ENCODE data around the gene PARP2. TPM values are rescaled to one million over a fixed set of nuclear protein-coding genes. Genes with fewer than 3 reads are reported as not detected.

PARP2 gene, protein sequence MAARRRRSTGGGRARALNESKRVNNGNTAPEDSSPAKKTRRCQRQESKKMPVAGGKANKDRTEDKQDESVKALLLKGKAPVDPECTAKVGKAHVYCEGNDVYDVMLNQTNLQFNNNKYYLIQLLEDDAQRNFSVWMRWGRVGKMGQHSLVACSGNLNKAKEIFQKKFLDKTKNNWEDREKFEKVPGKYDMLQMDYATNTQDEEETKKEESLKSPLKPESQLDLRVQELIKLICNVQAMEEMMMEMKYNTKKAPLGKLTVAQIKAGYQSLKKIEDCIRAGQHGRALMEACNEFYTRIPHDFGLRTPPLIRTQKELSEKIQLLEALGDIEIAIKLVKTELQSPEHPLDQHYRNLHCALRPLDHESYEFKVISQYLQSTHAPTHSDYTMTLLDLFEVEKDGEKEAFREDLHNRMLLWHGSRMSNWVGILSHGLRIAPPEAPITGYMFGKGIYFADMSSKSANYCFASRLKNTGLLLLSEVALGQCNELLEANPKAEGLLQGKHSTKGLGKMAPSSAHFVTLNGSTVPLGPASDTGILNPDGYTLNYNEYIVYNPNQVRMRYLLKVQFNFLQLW
- total RNA-seq: 15.6 TPM
- long read RNA-seq, transcript PARP2-202 (16 exons, 1,881 nt): minor isoform, 9 of 27 reads
- long read RNA-seq, transcript PARP2-201 (16 exons, 1,886 nt): major isoform, 15 of 27 reads
- long read RNA-seq, partial matches to known transcripts: 1 of 27 reads
- long read RNA-seq, other reads (novel, unspliced or antisense): 1 of 27 reads

DNA sequence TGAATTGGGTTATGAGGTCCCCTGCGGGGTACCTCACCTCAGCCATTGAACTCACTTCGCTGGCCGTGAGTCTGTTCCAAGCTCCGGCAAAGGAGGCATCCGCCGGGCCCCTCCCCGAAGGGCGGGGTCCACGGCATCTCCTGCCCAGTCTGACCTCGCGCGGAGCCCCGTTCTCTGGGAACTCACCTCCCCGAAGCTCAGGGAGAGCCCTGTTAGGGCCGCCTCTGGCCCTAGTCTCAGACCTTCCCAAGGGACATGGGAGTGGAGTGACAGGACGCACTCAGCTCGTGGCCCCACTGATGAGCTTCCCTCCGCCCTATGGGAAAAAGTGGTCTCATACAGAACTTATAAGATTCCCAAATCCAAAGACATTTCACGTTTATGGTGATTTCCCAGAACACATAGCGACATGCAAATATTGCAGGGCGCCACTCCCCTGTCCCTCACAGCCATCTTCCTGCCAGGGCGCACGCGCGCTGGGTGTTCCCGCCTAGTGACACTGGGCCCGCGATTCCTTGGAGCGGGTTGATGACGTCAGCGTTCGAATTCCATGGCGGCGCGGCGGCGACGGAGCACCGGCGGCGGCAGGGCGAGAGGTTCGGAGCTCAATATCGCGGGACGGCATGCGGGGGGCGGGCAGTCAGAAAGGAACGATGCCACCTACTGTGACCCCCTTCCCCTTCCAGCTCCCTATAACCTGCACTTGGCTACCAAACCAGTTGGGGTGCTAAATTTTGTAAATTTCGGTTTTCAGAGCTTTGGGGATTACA, at the start of gene PARP2:
PARP2 (plus strand) TSS at position 544 of the 770 bp plus-strand sequence; CDS start at position 551, 7 bp downstream.
- intact Hi-C loops (cut with DNase I): loop anchor here (2.0 to 10.0 kb wide), 3 partner anchors 69 to 340 kb away; partner anchors contain the start of genes APEX1, OSGEP and TEP1
- peak; percentile 96 for ATAC-seq (ENCODE audit: poor library complexity)

DNA sequence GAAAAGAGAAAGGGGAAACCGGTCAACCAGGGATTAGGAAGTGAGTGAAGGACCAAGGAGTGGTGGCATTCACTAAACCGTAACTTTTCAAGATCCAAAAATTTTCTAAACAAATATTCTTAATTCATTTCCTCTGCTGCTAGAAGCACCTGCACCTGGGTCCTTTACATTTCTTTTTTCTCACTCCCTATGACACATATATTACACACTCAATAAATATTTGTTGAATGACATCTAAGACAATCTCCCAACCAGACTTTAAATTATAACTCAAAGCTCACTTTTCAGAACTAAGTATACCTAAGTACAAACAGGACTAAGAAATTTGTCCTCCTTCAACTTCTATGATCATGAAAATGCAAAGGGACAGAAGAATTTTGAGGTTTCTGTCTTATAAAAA, 48.8 kb upstream of the PARP2 start:
- ATAC-seq (ENCODE audit: poor library complexity) (no peak), DNase-seq (no peak)
- intact Hi-C loops (cut with DNase I): no loop called here

More for the DNA sequence above, at the start of gene PARP2:
- peak; percentile 98 for DNase-seq

DNA sequence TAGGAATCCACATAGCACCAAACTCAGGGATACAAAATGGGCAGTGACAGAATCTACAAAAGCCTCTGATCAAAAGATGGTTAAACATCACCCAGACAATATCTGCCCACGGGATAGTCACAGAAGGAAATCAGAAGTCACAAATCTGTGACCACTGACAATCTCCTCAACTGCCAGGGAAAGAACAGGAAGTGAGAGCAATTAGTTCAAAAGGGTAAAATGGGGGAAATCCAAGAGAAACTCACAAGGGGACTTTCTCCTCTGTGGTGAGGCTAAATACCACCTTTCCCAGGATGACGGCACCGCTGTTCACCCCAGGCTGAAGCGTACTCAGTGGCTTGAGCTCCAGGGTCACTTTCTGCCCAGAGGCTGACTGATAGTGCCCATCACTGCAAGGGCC, 48.4 kb upstream of the PARP2 start:
- intact Hi-C loops (cut with DNase I): no loop called here
- ATAC-seq (ENCODE audit: poor library complexity): no peak

DNA sequence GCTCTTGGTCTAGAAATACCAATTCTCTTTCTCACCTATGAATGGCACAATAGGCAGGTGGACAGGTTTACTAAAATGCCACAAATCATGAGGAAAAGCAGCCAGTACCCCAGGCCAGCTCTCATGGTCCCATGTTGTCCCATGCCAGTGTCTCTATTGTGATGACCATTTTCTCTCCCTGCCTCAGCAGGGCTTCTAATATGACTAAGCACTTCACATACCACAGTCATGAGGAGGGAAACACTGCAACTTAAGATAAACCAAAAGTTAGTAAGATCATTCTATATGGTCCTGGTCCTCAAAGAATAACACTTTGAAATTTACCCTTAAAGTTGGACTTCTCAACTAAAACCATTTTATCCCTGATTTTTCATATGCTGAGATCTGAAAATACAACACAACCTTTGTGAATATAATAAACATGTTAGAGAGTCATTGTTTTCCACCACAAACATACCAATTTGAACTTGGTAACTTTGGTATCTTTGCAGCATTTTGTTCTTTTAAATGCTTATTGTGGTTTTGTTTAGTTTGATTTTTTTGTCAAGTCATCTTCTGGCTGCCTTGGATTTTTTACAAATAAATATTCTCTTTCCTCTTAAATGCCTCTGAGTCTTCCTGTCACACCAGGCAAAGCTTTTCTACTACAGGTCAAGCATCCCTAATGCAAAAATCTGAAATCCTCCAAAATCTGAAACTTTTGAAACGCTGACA, 41.2 kb upstream of the PARP2 start:
- no peak for ATAC-seq (ENCODE audit: poor library complexity)
- DNase-seq: no peak
- intact Hi-C loops (cut with DNase I): no loop called here

More for the DNA sequence above, 48.4 kb upstream of the PARP2 start:
- no peak for DNase-seq

DNA sequence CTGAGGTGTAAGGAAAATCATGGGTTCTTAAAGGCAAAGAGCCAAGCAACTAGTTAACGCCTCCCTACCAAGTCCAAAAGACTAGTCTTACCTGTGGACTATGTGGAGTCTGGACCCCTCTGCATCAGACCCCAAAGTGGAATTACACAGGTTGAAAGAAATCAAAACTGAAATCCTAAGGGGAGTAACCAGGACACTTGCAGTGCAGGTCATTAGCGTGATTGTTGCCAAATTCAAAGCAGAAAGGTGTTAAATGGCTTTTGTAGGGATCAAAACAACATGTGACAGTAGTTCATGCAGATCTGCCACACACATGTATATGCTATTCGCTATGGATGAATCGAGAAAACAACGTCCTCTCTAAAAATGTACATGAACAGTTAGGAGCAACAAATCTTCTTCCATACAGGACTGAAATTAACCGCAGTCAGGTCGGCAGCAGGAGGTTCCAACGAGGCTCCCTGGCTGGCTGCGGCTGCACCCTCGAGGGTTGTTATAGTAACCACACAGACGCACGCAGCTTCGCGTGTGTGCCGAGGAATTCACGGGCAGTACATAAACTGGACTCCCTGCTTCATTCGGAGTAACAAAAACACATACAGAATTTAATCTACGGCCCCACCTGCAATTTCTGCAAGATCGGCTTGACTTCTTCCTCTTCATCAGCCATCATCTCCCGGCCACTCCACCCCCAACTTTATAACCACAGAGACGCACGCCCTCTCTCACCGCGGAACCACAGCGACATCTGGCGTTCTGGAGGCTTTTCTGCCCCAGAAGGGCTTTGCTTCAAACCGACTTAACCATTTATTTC, 38.0 kb upstream of the PARP2 start, which contains the start of gene TTC5:
TTC5 (minus strand) TSS at position 687 of the 814 bp plus-strand sequence; CDS start at position 673, 14 bp downstream.
- ATAC-seq (ENCODE audit: poor library complexity) (peak; percentile 100), DNase-seq (peak; percentile 87)
- intact Hi-C loops (cut with DNase I): no loop called here

DNA sequence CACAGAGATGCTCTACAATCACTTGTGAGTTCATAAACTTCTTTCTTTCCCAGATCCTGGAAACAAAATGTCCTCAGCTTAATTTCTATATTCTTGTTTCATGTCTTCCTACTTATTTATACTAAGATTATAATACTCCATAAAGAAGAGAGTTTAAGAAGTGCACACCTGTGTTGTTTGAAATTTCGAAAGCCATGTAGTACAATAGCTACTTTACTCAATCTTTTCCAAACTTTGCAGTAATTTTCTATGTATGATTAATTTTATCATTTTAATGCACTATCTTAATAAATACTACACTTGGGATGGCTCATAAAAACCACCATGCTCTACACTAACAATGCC, 37.4 kb upstream of the PARP2 start:
- intact Hi-C loops (cut with DNase I): no loop called here
- DNase-seq (no peak), ATAC-seq (ENCODE audit: poor library complexity) (no peak)

DNA sequence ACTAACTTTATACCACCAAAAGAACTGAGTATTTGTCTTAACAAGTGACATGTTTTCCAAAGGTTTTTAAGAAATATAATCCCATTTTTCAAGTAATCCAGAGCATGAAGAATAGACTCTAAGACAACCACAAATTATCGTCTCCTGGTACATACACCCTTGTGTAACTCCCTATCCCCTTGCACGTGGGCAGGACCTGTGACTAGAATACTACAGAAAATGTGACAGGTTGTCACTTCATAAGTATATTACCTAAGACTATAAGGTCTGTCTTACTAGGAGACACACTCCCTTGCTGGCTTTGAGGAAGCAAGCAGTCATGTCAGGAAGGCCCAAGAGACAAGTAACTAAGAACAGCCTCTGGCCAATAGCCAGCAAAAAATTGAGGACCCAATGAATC, 29.4 kb upstream of the PARP2 start:
- ATAC-seq (ENCODE audit: poor library complexity) (no peak), DNase-seq (no peak)
- intact Hi-C loops (cut with DNase I): no loop called here

DNA sequence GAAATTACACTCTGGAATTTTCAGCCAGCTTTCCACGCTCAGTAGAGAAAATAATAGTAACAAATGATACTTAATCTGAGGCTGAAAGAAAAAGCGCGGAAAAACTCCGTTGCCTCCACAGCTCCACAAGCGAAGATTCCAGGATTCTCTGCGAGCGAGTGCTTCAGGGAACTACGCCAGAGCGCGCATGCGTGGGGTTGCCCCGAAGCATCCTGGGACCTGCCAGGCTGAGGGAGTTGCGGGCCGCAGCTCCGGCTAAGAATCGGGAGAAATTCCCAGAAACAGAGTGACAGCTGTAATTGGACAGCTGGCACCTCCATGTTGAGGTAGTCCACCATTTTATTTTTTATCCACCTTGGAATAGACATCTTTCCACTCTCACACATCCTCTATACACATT, 25.7 kb upstream of the PARP2 start:
- no peak for ATAC-seq (ENCODE audit: poor library complexity)
- intact Hi-C loops (cut with DNase I): no loop called here
- DNase-seq: no peak

DNA sequence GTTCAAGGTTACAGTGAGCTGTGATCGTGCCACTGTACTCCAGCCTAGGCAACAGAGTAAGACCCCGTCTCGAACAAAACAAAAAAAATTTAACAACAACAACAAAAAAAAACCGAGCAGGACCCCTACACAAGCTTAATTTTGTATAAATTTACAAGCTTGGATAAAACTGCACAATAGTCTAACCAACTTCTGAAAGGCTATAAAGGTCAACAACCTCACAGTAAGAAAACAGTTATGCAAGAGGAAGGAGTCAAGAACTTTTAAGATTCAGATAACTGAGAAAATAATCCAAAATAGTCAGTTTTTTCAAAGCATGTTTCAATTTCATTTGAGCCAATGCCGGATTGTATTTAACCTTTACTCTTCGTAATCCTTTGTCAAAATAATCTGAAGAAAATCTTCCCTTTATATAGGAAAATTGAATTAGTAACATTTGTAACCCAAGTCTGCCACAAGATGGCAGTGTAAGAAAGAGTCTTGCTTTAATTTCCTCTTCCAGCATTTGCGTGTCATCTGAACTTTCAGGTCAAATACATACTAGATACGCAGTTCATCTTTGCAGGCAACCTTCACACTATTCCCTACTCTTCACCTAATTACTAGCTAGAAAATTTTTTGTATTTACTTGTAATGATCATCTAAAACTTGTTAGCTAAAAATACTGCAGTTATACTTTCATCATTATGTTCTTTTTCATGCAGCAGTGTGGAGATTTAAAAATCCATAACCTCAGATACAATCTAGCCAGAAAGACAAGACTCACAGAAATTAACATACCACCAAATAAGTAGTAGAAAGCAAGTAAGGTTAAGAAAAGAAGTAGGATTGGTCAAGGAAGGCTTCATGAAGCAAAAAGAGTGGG, 16.2 kb upstream of the PARP2 start:
- intact Hi-C loops (cut with DNase I): loop anchor here (5.0 kb wide), 1 partner anchor 360 kb away; the partner anchor contains the start of gene ANG
- DNase-seq (no peak), ATAC-seq (ENCODE audit: poor library complexity) (peak; percentile 70)

DNA sequence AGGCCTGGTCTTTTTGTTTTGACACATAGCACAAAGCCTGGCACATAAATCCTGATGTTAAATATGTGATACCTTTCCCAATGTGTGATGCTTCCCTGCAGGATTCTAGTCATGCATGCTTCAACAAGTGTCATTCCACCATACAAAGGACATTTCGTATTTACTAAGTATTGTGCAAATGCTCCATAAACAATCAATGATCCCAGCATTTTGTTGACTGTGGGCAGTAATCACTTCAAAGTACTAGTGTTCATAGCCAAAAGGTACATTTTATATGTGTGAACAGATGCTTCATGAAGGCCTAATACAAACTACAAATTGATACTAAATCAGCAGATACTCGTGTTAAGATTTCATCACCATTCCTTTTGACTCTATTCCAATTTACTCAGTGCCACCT, 14.7 kb upstream of the PARP2 start:
- ATAC-seq (ENCODE audit: poor library complexity) (no peak), DNase-seq (no peak)
- intact Hi-C loops (cut with DNase I): loop anchor here (5.0 kb wide), 1 partner anchor 359 kb away; the partner anchor contains the start of gene ANG

DNA sequence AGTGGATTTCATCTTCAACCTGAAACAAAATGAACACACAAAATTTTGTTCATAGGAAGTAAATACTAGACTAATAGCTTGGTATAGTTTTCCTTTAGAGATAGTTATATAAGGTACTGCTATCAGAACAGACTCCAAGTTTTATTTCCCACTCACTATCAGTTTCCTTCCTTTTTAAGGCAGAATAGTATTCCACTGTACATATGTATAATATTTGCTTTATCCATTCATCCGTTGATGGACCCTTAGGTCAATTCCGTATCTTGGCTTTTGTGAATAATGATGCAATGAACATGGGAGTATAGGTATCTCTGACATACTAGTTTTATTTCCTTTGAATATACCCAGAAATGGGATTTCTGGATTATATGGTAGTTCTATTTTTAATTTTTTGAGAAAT, 14.1 kb upstream of the PARP2 start:
- intact Hi-C loops (cut with DNase I): loop anchor here (5.0 kb wide), 1 partner anchor 358 kb away; the partner anchor contains the start of gene ANG
- ATAC-seq (ENCODE audit: poor library complexity) (no peak), DNase-seq (no peak)

DNA sequence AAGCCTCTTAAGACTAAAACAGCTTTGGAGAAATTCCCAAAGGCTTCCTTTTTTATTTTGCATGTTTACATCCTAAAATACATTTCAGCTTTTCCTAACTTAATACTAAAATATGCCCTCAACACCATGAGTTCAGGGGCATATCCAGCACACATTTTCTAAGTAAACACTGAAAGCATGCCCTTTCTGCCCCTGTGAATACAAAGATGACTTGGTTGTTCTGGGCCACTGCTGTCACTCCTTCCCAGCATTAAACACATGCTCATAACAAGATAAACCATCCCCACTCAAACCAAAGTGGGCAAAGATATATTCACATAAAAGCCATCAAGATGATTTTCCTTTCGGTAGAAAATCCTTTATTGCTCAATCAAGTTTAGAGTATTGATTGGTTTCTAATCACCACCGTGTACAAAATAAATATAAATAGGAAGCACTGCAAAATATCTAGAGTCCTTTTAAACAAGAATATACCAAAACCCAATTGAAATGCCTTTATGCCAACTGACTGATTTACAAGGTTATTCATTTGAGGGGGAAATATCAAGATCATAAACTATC, 12.3 kb upstream of the PARP2 start:
- ATAC-seq (ENCODE audit: poor library complexity) (no peak), DNase-seq (no peak)
- intact Hi-C loops (cut with DNase I): no loop called here

DNA sequence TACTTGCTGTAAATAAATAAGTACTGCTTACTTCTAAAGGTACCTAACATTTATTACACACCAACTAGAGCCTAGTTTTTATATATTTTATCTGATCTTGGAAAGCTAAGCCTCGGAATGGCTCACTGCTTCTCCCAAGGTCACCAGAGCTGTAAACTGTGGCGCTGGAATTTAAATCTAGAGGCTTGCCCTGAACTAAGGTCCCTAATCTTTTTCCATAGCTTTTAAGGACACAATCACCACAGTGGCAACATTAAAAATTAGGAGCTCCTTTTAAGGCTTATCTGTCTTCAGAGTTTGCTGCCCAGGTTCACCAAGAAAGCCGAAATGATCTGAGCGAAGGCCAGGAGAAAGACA, 11.0 kb upstream of the PARP2 start:
- ATAC-seq (ENCODE audit: poor library complexity) (peak; percentile 75), DNase-seq (no peak)
- intact Hi-C loops (cut with DNase I): no loop called here

DNA sequence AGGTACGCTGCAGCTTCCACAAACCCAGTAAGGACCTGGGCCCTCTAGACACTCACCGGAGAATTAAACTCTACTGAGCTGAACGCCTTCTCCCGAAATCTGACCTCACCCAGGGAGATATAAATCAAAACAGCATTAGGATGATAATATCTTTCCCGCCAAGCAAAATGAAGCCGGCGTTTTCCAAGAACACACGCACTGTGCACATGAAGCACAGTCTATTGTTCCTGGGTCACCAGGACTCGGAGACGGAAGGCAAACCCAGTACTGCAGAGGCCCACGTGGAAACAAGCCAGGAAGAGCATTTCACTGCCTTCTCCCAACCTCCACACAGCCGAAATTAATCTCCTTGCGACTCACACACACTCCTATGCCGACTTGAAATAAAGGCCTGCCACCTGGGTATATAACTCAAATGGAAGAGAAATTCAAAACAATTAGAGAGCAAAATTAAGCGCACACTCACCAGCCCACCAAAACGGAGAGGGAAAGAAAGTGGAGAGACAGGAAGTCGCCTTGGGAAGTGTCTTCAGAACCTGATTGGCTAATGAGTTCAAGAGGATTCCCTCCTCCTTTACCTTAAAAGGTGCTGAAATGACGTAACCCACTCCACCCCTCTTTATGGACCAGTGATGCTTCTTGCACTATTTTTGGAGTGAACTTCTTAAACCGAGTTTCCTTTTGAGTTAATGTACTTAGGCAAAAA, 10.5 kb upstream of the PARP2 start, which contains the start of gene CCNB1IP1:
CCNB1IP1 (minus strand) TSS at position 492 of the 706 bp plus-strand sequence. CDS start 16,756 bp downstream, outside the sequence.
- intact Hi-C loops (cut with DNase I): no loop called here

DNA sequence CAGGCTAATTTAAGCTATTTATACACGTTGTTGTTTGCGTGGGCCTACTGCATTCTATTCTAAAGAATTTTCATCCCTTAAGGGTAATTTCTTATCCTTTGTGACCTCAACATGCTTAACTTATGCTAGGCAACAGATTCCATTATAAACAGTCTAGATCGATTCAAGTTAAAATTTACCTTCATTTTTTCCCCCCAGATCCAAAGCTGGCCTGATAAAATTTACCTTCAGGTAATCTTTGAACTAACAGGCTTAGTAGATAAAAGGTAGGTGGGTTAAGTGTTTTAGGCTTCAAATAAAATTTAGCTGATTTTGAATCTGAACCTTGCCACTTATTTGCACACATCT, 10.0 kb upstream of the PARP2 start:
- no peak for ATAC-seq (ENCODE audit: poor library complexity)

More for the DNA sequence above, 10.5 kb upstream of the PARP2 start, which contains the start of gene CCNB1IP1:
- peak; percentile 47 for DNase-seq
- ATAC-seq (ENCODE audit: poor library complexity): peak; percentile 100

DNA sequence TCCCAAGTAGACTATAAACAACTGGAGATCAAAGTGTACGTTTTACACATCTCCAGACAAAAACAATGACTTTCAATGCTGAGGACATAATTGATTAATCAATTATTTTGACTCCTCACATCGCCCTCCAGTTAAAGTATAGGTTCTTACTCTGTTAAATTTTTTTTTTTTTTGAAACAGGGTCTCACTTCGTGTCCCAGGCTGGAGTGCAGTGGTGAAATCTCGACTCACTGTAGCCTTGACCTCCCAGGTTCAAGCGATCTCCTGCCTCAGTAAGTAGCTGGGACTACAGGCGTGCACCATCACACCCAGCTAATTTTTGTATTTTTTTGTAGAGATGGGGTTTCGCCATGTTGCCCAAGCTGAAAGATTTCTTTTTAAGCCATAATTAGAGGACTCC, 9.4 kb upstream of the PARP2 start:
- DNase-seq (no peak), ATAC-seq (ENCODE audit: poor library complexity) (no peak)
- intact Hi-C loops (cut with DNase I): no loop called here

More for the DNA sequence above, 10.0 kb upstream of the PARP2 start:
- intact Hi-C loops (cut with DNase I): no loop called here
- DNase-seq: no peak
